Measurements from ENCODE around the gene DESI1.

DNA sequence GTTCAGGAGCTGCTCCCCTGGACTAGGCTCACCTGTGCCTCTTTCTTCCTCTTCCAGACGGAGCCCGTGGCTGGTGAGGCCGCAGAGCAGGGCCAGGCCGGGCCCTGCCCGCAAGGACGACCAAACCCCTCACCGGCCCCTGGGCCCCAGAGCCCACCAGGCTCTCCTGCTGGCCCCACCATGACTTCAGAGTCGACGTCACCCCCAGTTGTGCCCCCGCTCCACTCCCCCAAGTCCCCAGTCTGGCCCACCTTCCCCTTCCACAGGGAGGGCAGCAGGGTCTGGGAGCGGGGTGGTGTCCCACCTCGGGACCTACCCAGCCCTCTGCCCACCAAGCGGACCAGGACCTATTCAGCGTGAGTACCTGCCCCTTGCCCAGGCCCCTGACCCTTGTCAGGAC lies 49.1 kb downstream of the DESI1 start:
- no peak for TF ChIP-seq CTCF (IDR thresholded peaks at IDR 0.05; ENCODE audit: low read length)
- TF ChIP-seq EZH2 (IDR thresholded peaks at IDR 0.05; ENCODE audit: borderline replicate concordance, low read length), result no peak
